Chondrocyte (in vitro differentiated cells): ENCODE measurements around the gene LAMA5. TPM values are rescaled to one million over a fixed set of nuclear protein-coding genes. Genes with fewer than 3 reads are reported as not detected.

Experiments
- DNase-seq: peaks from one replicate; pipeline ENCODE4 v3.0.0; 2021; ENCODE audit warnings: mixed read lengths, low spot score
- H3K27ac Mint-ChIP-seq: one replicate; pipeline ENCODE4 v1.8.0; 2021; ENCODE audit warnings: mild to moderate bottlenecking, moderate library complexity, mixed read lengths; ENCODE audit not compliant: unreplicated experiment
- H3K27me3 Mint-ChIP-seq: 2 replicates; pipeline ENCODE4 v1.8.0; 2021; ENCODE audit warnings: low read depth, mixed read lengths
- H3K36me3 Mint-ChIP-seq: 2 replicates; pipeline ENCODE4 v1.8.0; 2021; ENCODE audit warnings: low read depth, mixed read lengths
- H3K4me1 Mint-ChIP-seq: 2 replicates; pipeline ENCODE4 v1.8.0; 2021; ENCODE audit warnings: low read depth, mild to moderate bottlenecking, mixed read lengths
- H3K4me3 Mint-ChIP-seq: one replicate; pipeline ENCODE4 v1.8.0; 2021; ENCODE audit warnings: mild to moderate bottlenecking, moderate library complexity, mixed read lengths; ENCODE audit not compliant: unreplicated experiment
- H3K9me3 Mint-ChIP-seq: 2 replicates; pipeline ENCODE4 v1.8.0; 2021; ENCODE audit warnings: low read depth, mixed read lengths
- CTCF ChIP-seq: fragments of 200-600 bp; sonication (generic); IDR thresholded peaks from 2 replicates; pipeline ENCODE4 v1.5.0; 2021; ENCODE audit warnings: antibody characterized with exemption, mild to moderate bottlenecking, moderate library complexity
- total RNA-seq: library from RNA; stranded (reverse); gene quantifications from 3 replicates; pipeline ENCODE4 v1.2.1, GENCODE V29; 2021

Gene LAMA5
- total RNA-seq, 1 donor from 2014 or later: 368 TPM

DNA sequence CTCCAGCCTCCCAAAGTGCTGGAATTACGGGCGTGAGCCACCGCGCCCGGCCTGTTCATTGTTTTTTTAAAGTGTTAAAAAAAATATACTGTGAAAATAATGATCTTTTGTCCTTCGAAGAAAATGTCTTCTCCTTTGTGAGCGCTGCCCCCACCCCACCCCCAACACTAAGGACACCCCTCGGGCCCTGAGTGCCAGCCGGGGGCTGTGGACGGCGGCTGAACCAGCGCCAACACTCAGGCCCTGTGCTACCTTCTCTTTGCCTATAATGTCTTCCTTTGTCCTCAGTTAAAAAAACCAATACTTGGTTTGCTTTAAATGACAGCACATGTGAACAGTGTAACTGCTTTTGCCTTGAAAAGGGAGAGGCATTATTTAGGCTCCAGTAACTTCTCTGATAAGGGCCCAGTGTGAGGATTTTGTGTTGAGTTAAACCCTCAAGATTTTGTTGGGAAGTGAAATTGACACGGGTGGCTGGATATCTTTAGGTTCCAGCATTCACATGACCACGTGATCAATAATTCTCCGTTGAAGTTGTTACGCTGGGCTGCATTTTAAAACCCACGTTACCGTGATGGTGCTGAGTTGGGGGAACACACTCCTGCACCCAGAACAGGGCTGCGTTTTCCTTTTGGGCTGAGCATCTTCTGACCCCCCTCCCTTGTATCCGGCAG is 73.9 kb downstream of the LAMA5 start:
- H3K27ac Mint-ChIP-seq: no peak overlapping the region
- H3K4me3 Mint-ChIP-seq: no peak overlapping the region
- no peaks in the 10 kb centered on the region for H3K9me3 Mint-ChIP-seq
- no peak for DNase-seq
- TF ChIP-seq CTCF: no peak
- H3K27me3 Mint-ChIP-seq: no peaks in the 10 kb centered on the region
- no peaks in the 10 kb centered on the region for H3K4me1 Mint-ChIP-seq
- peaks cover 20% of the 10 kb centered on the region for H3K36me3 Mint-ChIP-seq

- Mint-ChIP-seq H3K4me3 (no peak overlapping the region), H3K27me3 (no peaks in the 10 kb centered on the region), H3K4me1 (no peaks in the 10 kb centered on the region), H3K36me3 (peaks cover 22% of the 10 kb centered on the region), H3K27ac (no peak overlapping the region), H3K9me3 (no peaks in the 10 kb centered on the region)
- no peak for DNase-seq
- no peak for TF ChIP-seq CTCF
Observed at GRCh38 chr20:62292108-62292507, 75.0 kb downstream of the LAMA5 start.

DNA sequence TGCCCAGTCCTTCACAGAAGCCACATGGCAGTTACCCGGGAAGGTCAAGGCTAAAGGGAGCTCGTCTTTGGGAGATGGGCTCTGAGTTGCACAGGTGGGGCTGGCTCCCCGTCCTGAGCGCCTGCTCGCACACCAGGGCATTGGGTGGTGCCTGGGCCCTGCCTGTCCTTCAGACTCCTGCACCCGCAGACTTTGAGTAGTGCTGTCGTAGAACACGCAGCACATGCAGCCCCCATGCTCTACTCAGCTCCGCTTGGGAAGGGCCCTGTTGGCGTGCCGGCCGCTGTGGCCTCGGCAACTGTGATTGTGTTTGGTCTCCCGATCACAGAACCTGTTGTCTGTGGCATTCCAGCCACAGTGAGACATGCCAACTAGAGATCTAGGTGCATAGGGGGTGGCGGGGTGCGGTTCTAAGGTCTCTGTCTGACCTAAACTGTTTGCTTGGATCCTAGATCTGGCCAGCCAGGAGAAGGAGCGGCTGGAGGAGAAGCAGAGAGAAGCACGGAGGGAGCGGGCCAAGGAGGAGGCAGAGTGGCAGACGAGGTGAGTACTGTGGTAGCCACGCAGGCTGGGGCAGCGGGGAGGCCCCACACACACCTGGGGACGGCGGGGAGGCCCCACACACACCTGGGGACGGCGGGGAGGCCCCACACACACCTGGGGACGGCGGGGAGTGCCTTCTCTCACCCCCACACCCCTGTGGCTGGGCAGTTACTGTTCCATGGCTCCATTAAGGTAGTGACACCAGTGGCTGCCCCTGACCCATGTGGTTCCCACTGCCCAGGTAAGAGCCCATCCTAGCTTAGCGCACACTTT is 75.7 kb downstream of the LAMA5 start:
- Mint-ChIP-seq H3K27me3 (no peaks in the 10 kb centered on the region), H3K9me3 (no peaks in the 10 kb centered on the region), H3K27ac (no peak overlapping the region)

GRCh38 chr20:62289898-62290297 is 77.2 kb downstream of the LAMA5 start:
- H3K36me3 Mint-ChIP-seq: peaks cover 18% of the 10 kb centered on the region
- no peaks in the 10 kb centered on the region for H3K4me1 Mint-ChIP-seq
- no peak for TF ChIP-seq CTCF
- no peaks in the 10 kb centered on the region for H3K9me3 Mint-ChIP-seq
- H3K27me3 Mint-ChIP-seq: no peaks in the 10 kb centered on the region
- H3K4me3 Mint-ChIP-seq: no peak overlapping the region
- H3K27ac Mint-ChIP-seq: no peak overlapping the region
- no peak for DNase-seq

More for the DNA sequence above, 75.7 kb downstream of the LAMA5 start:
- Mint-ChIP-seq H3K4me1 (no peaks in the 10 kb centered on the region), H3K4me3 (no peak overlapping the region), H3K36me3 (peaks cover 25% of the 10 kb centered on the region)
- DNase-seq: no peak
- TF ChIP-seq CTCF: no peak

GRCh38 chr20:62289131-62289530 is 78.0 kb downstream of the LAMA5 start:
- Mint-ChIP-seq H3K4me1 (no peaks in the 10 kb centered on the region), H3K36me3 (peaks cover 17% of the 10 kb centered on the region), H3K4me3 (no peak overlapping the region), H3K27ac (no peak overlapping the region), H3K9me3 (no peaks in the 10 kb centered on the region), H3K27me3 (no peaks in the 10 kb centered on the region)
- TF ChIP-seq CTCF: no peak
- no peak for DNase-seq
